SK-N-SH treated with all-trans-retinoic acid at 6 μM for 48 hours (cell line): ENCODE measurements around the gene PRDM11.

ENCODE experiments used
- ARNTL ChIP-seq: fragments of 450-650 bp; formaldehyde crosslinking; IDR thresholded peaks from 2 replicates; pipeline ENCODE4 v1.5.0; 2020; ENCODE audit warnings: low read depth, mild to moderate bottlenecking, moderate library complexity, borderline replicate concordance
- BACH2 ChIP-seq: fragments of 250-450 bp; sonication (Bioruptor Pico); IDR thresholded peaks from 2 replicates; pipeline ENCODE4 v1.9.0; 2021; ENCODE audit warnings: mild to moderate bottlenecking, borderline replicate concordance
- CREB5 ChIP-seq: fragments of 250-450 bp; sonication (Bioruptor Pico); IDR thresholded peaks from 2 replicates; pipeline ENCODE4 v1.5.1; 2020; ENCODE audit warnings: low read depth, mild to moderate bottlenecking, moderate library complexity
- CSDC2 ChIP-seq: fragments of 250-450 bp; sonication (Bioruptor Pico); IDR thresholded peaks from 2 replicates; pipeline ENCODE4 v1.5.0; 2020; ENCODE audit warnings: mild to moderate bottlenecking, moderate library complexity
- GLIS3 ChIP-seq: fragments of 250-450 bp; sonication (Bioruptor Pico); IDR thresholded peaks from 2 replicates; pipeline ENCODE4 v1.5.0; 2020; ENCODE audit warnings: mild to moderate bottlenecking, moderate library complexity
- ISL1 ChIP-seq: fragments of 250-450 bp; sonication (Bioruptor Pico); IDR thresholded peaks from 2 replicates; pipeline ENCODE4 v2.1.2; 2022; ENCODE audit warnings: mild to moderate bottlenecking, moderate library complexity
- RARB ChIP-seq: fragments of 250-450 bp; sonication (Bioruptor Pico); IDR thresholded peaks from 2 replicates; pipeline ENCODE4 v1.8.0; 2021; ENCODE audit warnings: mild to moderate bottlenecking, moderate library complexity
- SNAI2 ChIP-seq: fragments of 250-450 bp; sonication (Bioruptor Pico); IDR thresholded peaks from 2 replicates; pipeline ENCODE4 v1.5.0; 2020; ENCODE audit warnings: mild to moderate bottlenecking, moderate library complexity
- ZFP3 ChIP-seq: fragments of 250-450 bp; sonication (Bioruptor Pico); IDR thresholded peaks from 2 replicates; pipeline ENCODE4 v1.5.0; 2020; ENCODE audit warnings: mild to moderate bottlenecking, moderate library complexity

GRCh38 chr11:45178223-45178622 lies 31.8 kb downstream of the PRDM11 start:
- TF ChIP-seq GLIS3 (no peak), BACH2 (CRISPR knock-in tag) (no peak), ARNTL (CRISPR knock-in tag) (no peak), ZFP3 (no peak), CSDC2 (CRISPR knock-in tag) (no peak), SNAI2 (no peak), ISL1 (CRISPR knock-in tag) (no peak), RARB (CRISPR knock-in tag) (no peak), CREB5 (CRISPR knock-in tag) (no peak)
